Tibial nerve (tissue), 4 donors: ENCODE measurements around the gene PLAAT4. TPM values are rescaled to one million over a fixed set of nuclear protein-coding genes. Genes with fewer than 3 reads are reported as not detected.

ENCODE experiments used
- DNase-seq, 2 donors: peaks; one replicate each; pipeline ENCODE4 v3.0.0-alpha.2; 2019; ENCODE audit warnings: low spot score in 2 of 2
- H3K27ac ChIP-seq, 4 donors: fragments of 200-600 bp; sonication (generic) in 3 of 4; one replicate each; pipeline ENCODE4 v1.5.1; 2017 to 2019; ENCODE audit warnings: mild to moderate bottlenecking in 1 of 4
- H3K27me3 ChIP-seq, 2 donors: fragments of 200-600 bp; sonication (generic) in 1 of 2; one replicate each; pipeline versions ENCODE4 v1.5.1 to v1.6.0; 2017 to 2019
- H3K36me3 ChIP-seq, 3 donors: fragments of 200-600 bp; sonication (generic); one replicate each; pipeline ENCODE4 v1.5.1; 2018 to 2019
- H3K4me1 ChIP-seq, 4 donors: fragments of 200-600 bp; sonication (generic) in 3 of 4; one replicate each; pipeline ENCODE4 v1.5.1; 2017 to 2019
- H3K4me3 ChIP-seq, 4 donors: fragments of 200-600 bp; sonication (generic) in 3 of 4; one replicate each; pipeline ENCODE4 v1.5.1; 2017 to 2019; ENCODE audit warnings: mild to moderate bottlenecking in 1 of 4, moderate library complexity in 1 of 4
- H3K9me3 ChIP-seq, 4 donors: fragments of 200-600 bp; sonication (generic) in 3 of 4; one replicate each; pipeline ENCODE4 v1.5.1; 2017 to 2019
- CTCF ChIP-seq, 5 experiments: fragments of 200-600 bp in 3 of 5; fragments of 450-650 bp in 2 of 5; sonication (generic) in 3 of 5; IDR thresholded peaks; one replicate each; pipeline ENCODE4 v1.5.1; 2016 to 2019; ENCODE audit warnings: antibody characterized with exemption in 5 of 5, mild to moderate bottlenecking in 3 of 5, moderate library complexity in 2 of 5
- EP300 ChIP-seq, 2 donors: sonication (generic); formaldehyde crosslinking; IDR thresholded peaks; one replicate each; pipeline ENCODE4 v1.6.1; 2017; ENCODE audit warnings: antibody characterized with exemption in 2 of 2, mild to moderate bottlenecking in 1 of 2
- POLR2A ChIP-seq, 2 donors: fragments of 450-650 bp; IDR thresholded peaks; one replicate each; pipeline ENCODE4 v1.6.1; 2017; ENCODE audit warnings: antibody characterized with exemption in 2 of 2, mild to moderate bottlenecking in 2 of 2, moderate library complexity in 2 of 2
- WGBS, 2 donors: methylation state at CpG; one replicate each; pipeline ENCODE4 v1.1.5; 2018; 5-methylcytosine and 5-hydroxymethylcytosine counted together
- total RNA-seq, 4 donors: library from RNA; depleted of rRNA; stranded (reverse); fragments of >200 nt; gene quantifications; one replicate each; pipeline ENCODE4 v1.1.0, GENCODE V29; 2016

The PLAAT4 gene
- total RNA-seq, 4 donors from 2014 or later: 6.3 to 43.7 (median 23.0) TPM

GRCh38 chr11:63491240-63491587, 45.4 kb upstream of the PLAAT4 start:
- Histone ChIP-seq H3K27ac (peak overlapping the region; percentile 63 to 94 (median 86)), H3K4me3 (peak overlapping the region; percentile 37 to 64 (median 56)), H3K9me3 (peaks cover 0 to 2% (median 0%) of the 10 kb centered on the region in 4 donors), H3K36me3 (peaks cover 0 to 6% (median 0%) of the 10 kb centered on the region in 3 donors), H3K4me1 (peaks cover 0 to 39% (median 6%) of the 10 kb centered on the region in 4 donors), H3K27me3 (no peaks in the 10 kb centered on the region)
- WGBS, 2 donors: 1 to 2% methylated on average over 12 to 13 of the region's 13 CpGs
- no peak for DNase-seq
- TF ChIP-seq CTCF (IDR thresholded peaks at IDR 0.05) (no peak), POLR2A (IDR thresholded peaks at IDR 0.05) (no peak), EP300 (IDR thresholded peaks at IDR 0.05) (no peak)

- Histone ChIP-seq H3K4me3 (peak overlapping the region; percentile 37 to 64 (median 56)), H3K27ac (peak overlapping the region; percentile 63 to 94 (median 86)), H3K27me3 (no peaks in the 10 kb centered on the region), H3K36me3 (no peaks in the 10 kb centered on the region), H3K9me3 (no peaks in the 10 kb centered on the region), H3K4me1 (peaks cover 0 to 39% (median 6%) of the 10 kb centered on the region in 4 donors)
- no peak for TF ChIP-seq EP300 (IDR thresholded peaks at IDR 0.05)
- TF ChIP-seq POLR2A (IDR thresholded peaks at IDR 0.05): no peak
- no peak for TF ChIP-seq CTCF (IDR thresholded peaks at IDR 0.05)
- WGBS, 2 donors: 44 to 47% methylated on average over 11 of the region's 11 CpGs
- no peak for DNase-seq
Measured at GRCh38 chr11:63491636-63492372, 44.8 kb upstream of the PLAAT4 start.

- no peaks in the 10 kb centered on the region for H3K36me3 ChIP-seq
- WGBS, 2 donors: 97 to 100% methylated on average over 1 of the region's 1 CpG
- no peaks in the 10 kb centered on the region for H3K9me3 ChIP-seq
- DNase-seq: no peak
- no peaks in the 10 kb centered on the region for H3K27me3 ChIP-seq
- H3K4me1 ChIP-seq: peaks cover 0 to 39% (median 6%) of the 10 kb centered on the region in 4 donors
- H3K27ac ChIP-seq: peak overlapping the region in 2 of 4 donors; percentile 89 to 94
- TF ChIP-seq EP300 (IDR thresholded peaks at IDR 0.05) (no peak), CTCF (IDR thresholded peaks at IDR 0.05) (no peak), POLR2A (IDR thresholded peaks at IDR 0.05) (no peak)
- H3K4me3 ChIP-seq: no peak overlapping the region
Measured at GRCh38 chr11:63492441-63492840, 44.2 kb upstream of the PLAAT4 start.

- 93 to 97% methylated on average over 1 of the region's 1 CpG for WGBS, 2 donors
- Histone ChIP-seq H3K36me3 (no peaks in the 10 kb centered on the region), H3K4me1 (peaks cover 0 to 38% (median 6%) of the 10 kb centered on the region in 4 donors), H3K27me3 (no peaks in the 10 kb centered on the region), H3K27ac (no peak overlapping the region), H3K9me3 (no peaks in the 10 kb centered on the region), H3K4me3 (no peak overlapping the region)
- no peak for DNase-seq
- TF ChIP-seq POLR2A (IDR thresholded peaks at IDR 0.05) (no peak), CTCF (IDR thresholded peaks at IDR 0.05) (no peak), EP300 (IDR thresholded peaks at IDR 0.05) (no peak)
Measured at GRCh38 chr11:63493127-63493526, 43.5 kb upstream of the PLAAT4 start.

GRCh38 chr11:63494975-63495374, 41.6 kb upstream of the PLAAT4 start:
- Histone ChIP-seq H3K9me3 (peaks cover 0 to 7% (median 0%) of the 10 kb centered on the region in 4 donors), H3K27me3 (no peaks in the 10 kb centered on the region), H3K4me3 (no peak overlapping the region), H3K4me1 (peaks cover 0 to 19% (median 2%) of the 10 kb centered on the region in 4 donors), H3K27ac (no peak overlapping the region), H3K36me3 (no peaks in the 10 kb centered on the region)
- TF ChIP-seq EP300 (IDR thresholded peaks at IDR 0.05) (no peak), POLR2A (IDR thresholded peaks at IDR 0.05) (no peak), CTCF (IDR thresholded peaks at IDR 0.05) (no peak)
- no peak for DNase-seq
- WGBS, 2 donors: 90 to 94% methylated on average over 6 of the region's 6 CpGs
